K562 (cell line): ENCODE results near the gene CBFA2T3. TPM values are rescaled to one million over a fixed set of nuclear protein-coding genes. Genes with fewer than 3 reads are reported as not detected.
A peak's percentile ranks its signal among the peaks of the same experiment; 100 is the strongest.

Source experiments
- CBFB ChIP-seq: sonication (generic); formaldehyde crosslinking; IDR thresholded peaks from 2 replicates; pipeline ENCODE4 v1.4.0; 2020; ENCODE audit warnings: mild to moderate bottlenecking, missing genetic modification reagents
- CHAMP1 ChIP-seq: fragments of 450-650 bp; IDR thresholded peaks from 2 replicates; pipeline ENCODE4 v1.6.1; 2016; ENCODE audit warnings: mild to moderate bottlenecking
- EHMT2 ChIP-seq: fragments of 450-650 bp; IDR thresholded peaks from 2 replicates; pipeline ENCODE4 v1.6.1; 2018; ENCODE audit warnings: antibody characterized with exemption
- ELK3 ChIP-seq: fragments of 450-650 bp; formaldehyde crosslinking; IDR thresholded peaks from 2 replicates; pipeline ENCODE4 v1.4.0; 2020; ENCODE audit warnings: mild to moderate bottlenecking
- ETV5 ChIP-seq: sonication (generic); formaldehyde crosslinking; IDR thresholded peaks from 2 replicates; pipeline ENCODE4 v1.4.0; 2020; ENCODE audit warnings: low read depth, mild to moderate bottlenecking, missing genetic modification reagents
- HDGF ChIP-seq: fragments of 450-650 bp; IDR thresholded peaks from 2 replicates; pipeline ENCODE4 v1.6.1; 2016
- MBD1 ChIP-seq: fragments of 250-450 bp; sonication (Bioruptor Pico); IDR thresholded peaks from 2 replicates; pipeline ENCODE4 v1.8.0; 2022; ENCODE audit warnings: inconsistent platforms
- MNT ChIP-seq, 2 experiments: fragments of 450-650 bp; conservative IDR thresholded peaks; 2 replicates each; pipeline ENCODE4 v1.6.1; 2017; ENCODE audit warnings: mild to moderate bottlenecking in 2 of 2, moderate library complexity in 2 of 2
- MTA3 ChIP-seq: fragments of 450-650 bp; formaldehyde crosslinking; IDR thresholded peaks from 2 replicates; pipeline ENCODE4 v1.6.1; 2017; ENCODE audit warnings: mild to moderate bottlenecking, borderline replicate concordance
- MXD1 ChIP-seq: fragments of 250-450 bp; sonication (Bioruptor Pico); IDR thresholded peaks from 2 replicates; pipeline ENCODE4 v1.8.0; 2021; ENCODE audit warnings: borderline replicate concordance, mild to moderate bottlenecking, moderate library complexity; ENCODE audit not compliant: poor library complexity, severe bottlenecking
- RUNX1 ChIP-seq: sonication (generic); IDR thresholded peaks from 2 replicates; pipeline ENCODE4 v1.6.1; 2016; ENCODE audit warnings: antibody characterized with exemption, low read depth
- SFPQ ChIP-seq: fragments of 200-400 bp; formaldehyde crosslinking; IDR thresholded peaks from 2 replicates; pipeline ENCODE4 v1.6.1; 2017; ENCODE audit warnings: mild to moderate bottlenecking, low read depth, low read length, moderate library complexity
- SIN3B ChIP-seq: fragments of 450-650 bp; IDR thresholded peaks from 2 replicates; pipeline ENCODE4 v1.6.1; 2017; ENCODE audit warnings: low read depth, mild to moderate bottlenecking, moderate library complexity
- TOE1 ChIP-seq, 2 experiments: fragments of 450-650 bp in 1 of 2; sonication (generic) in 1 of 2; formaldehyde crosslinking in 1 of 2; IDR thresholded peaks; 2 replicates each; pipeline versions ENCODE4 v1.7.1 to v1.8.0; 2016 to 2022; ENCODE audit warnings: borderline replicate concordance in 2 of 2, mild to moderate bottlenecking in 2 of 2, antibody characterized with exemption in 1 of 2, inconsistent platforms in 1 of 2, low read depth in 1 of 2, missing genetic modification reagents in 1 of 2, moderate library complexity in 1 of 2
- WHSC1 ChIP-seq: IDR thresholded peaks from one replicate; pipeline ENCODE4 v1.6.1; 2012; ENCODE audit warnings: low read length, control low read depth, inconsistent platforms
- ZNF174 ChIP-seq: fragments of 250-450 bp; sonication (Bioruptor Pico); IDR thresholded peaks from 2 replicates; pipeline ENCODE4 v1.4.0; 2020; ENCODE audit warnings: mild to moderate bottlenecking
- ZNF717 ChIP-seq: fragments of 250-450 bp; sonication (Bioruptor Pico); IDR thresholded peaks from 2 replicates; pipeline ENCODE4 v1.5.0; 2021
- polyA plus RNA-seq, 8 experiments: library from polyadenylated mRNA; depleted of rRNA in 4 of 8; stranded (reverse) in 5 of 8; unstranded in 3 of 8; fragments of >200 nt; fragmentation: Nextera tagmentation in 2 of 8; fragmentation: Illumina TruSeq in 1 of 8; extraction: Ambion mirVana in 2 of 8; extraction: Trizol in 1 of 8; gene quantifications; 2 replicates each; pipeline versions ENCODE4 v1.2.1 to v1.2.3, GENCODE V29; 2011 to 2014; ENCODE audit warnings: inconsistent platforms in 1 of 8, missing spikeins in 1 of 8
- total RNA-seq, 7 experiments: library from RNA; depleted of rRNA in 6 of 7; stranded (reverse); fragments of >200 nt in 6 of 7; fragmentation: Illumina TruSeq in 2 of 7; extraction: Trizol in 2 of 7; gene quantifications; 2 replicates each; pipeline versions ENCODE4 v1.2.1 to v1.2.3, GENCODE V29; 2011 to 2021; ENCODE audit warnings: low replicate concordance in 1 of 7

The CBFA2T3 gene
- total and polyA plus RNA-seq, 9 of the 15 experiments (the other 6 are each of a cell fraction or from before 2014, with no cell fraction given), result 2.3 to 145 (median 6.7) TPM

GRCh38 chr16:88870608-88871348, 106.2 kb downstream of the CBFA2T3 start (continued):
- no peak for TF ChIP-seq HDGF
- 0 out of 2 replicates have a peak, but pooled peaks have one; percentile 46 for TF ChIP-seq CBFB
- TF ChIP-seq ZNF717 (CRISPR knock-in tag), result no peak
- no peak for TF ChIP-seq ELK3
- no peak for TF ChIP-seq TOE1 (IDR thresholded peaks at IDR 0.05; ENCODE audit: borderline replicate concordance)
- 0 out of 2 replicates have a peak, but pooled peaks have one; percentile 33 for TF ChIP-seq TOE1 (CRISPR knock-in tag; IDR thresholded peaks at IDR 0.05; ENCODE audit: borderline replicate concordance, low read depth)
- no peak for TF ChIP-seq MNT (conservative IDR thresholded peaks at IDR 0.05)
- no peak for TF ChIP-seq CHAMP1
- TF ChIP-seq EHMT2, result no peak
- TF ChIP-seq SFPQ, result no peak
- no peak for TF ChIP-seq SIN3B
- TF ChIP-seq MTA3, result no peak
- TF ChIP-seq ZNF174 (CRISPR knock-in tag), result no peak
- TF ChIP-seq MXD1 (CRISPR knock-in tag), result no peak
- TF ChIP-seq MBD1 (CRISPR knock-in tag), result no peak
- no peak for TF ChIP-seq WHSC1
- TF ChIP-seq RUNX1, result no peak
- no peak for TF ChIP-seq ETV5 (CRISPR knock-in tag)
